ENCODE results near the gene GGCX. TPM values are rescaled to one million over a fixed set of nuclear protein-coding genes. Genes with fewer than 3 reads are reported as not detected.

GGCX gene
- total and polyA plus RNA-seq, 12 donors: 14.0 to 31.1 (median 21.6) TPM

- Histone ChIP-seq H3K4me1 (peaks cover 0 to 66% (median 35%) of the 10 kb centered on the region in 9 donors), H3K4me3 (no peak overlapping the region), H3K36me3 (no peaks in the 10 kb centered on the region), H3K27me3 (no peaks in the 10 kb centered on the region), H3K9me3 (no peaks in the 10 kb centered on the region), H3K27ac (peak overlapping the region in 8 of 10 donors; percentile 12 to 74 (median 52))
- TF ChIP-seq CTCF (IDR thresholded peaks at IDR 0.05): no peak
- ATAC-seq (peak in 1 of 8 donors; percentile 6), DNase-seq (no peak)
- 78% methylated on average over 10 of the region's 10 CpGs for WGBS, 2 donors
- intact Hi-C loops (cut with DNase I): no loop called here
These were observed 55.6 kb downstream of the GGCX start for GRCh38 chr2:85505551-85506238.

GRCh38 chr2:85504778-85505261 is 56.5 kb downstream of the GGCX start:
- ATAC-seq (peak; percentile 35 to 89 (median 64)), DNase-seq (peak in 1 of 2 donors; percentile 40)
- no peak overlapping the region for H3K4me3 ChIP-seq
- peak overlapping the region in 6 of 10 donors; percentile 36 to 74 (median 62) for H3K27ac ChIP-seq
- no peaks in the 10 kb centered on the region for H3K9me3 ChIP-seq
- TF ChIP-seq CTCF (IDR thresholded peaks at IDR 0.05): no peak
- H3K27me3 ChIP-seq: no peaks in the 10 kb centered on the region
- intact Hi-C loops (cut with DNase I): loop anchor here in 4 of 10 donors (5.0 kb wide), 3 partner anchors 32 to 73 kb away; partner anchors contain the start of gene MAT2A (in 2 of the 4)
- 24 to 51% methylated on average over 3 of the region's 3 CpGs for WGBS, 2 donors
- no peaks in the 10 kb centered on the region for H3K36me3 ChIP-seq
- peaks cover 0 to 71% (median 42%) of the 10 kb centered on the region in 9 donors for H3K4me1 ChIP-seq

GRCh38 chr2:85503851-85504777 is 57.2 kb downstream of the GGCX start:
- H3K4me1 ChIP-seq: peaks cover 0 to 78% (median 48%) of the 10 kb centered on the region in 9 donors
- intact Hi-C loops (cut with DNase I): loop anchor here in 4 of 10 donors (5.0 kb wide), 3 partner anchors 33 to 72 kb away; partner anchors contain the start of gene MAT2A (in 2 of the 4)

More at GRCh38 chr2:85503851-85504777, 57.2 kb downstream of the GGCX start:
- ATAC-seq (no peak), DNase-seq (no peak)
- Histone ChIP-seq H3K9me3 (no peaks in the 10 kb centered on the region), H3K27me3 (no peaks in the 10 kb centered on the region), H3K27ac (peak overlapping the region in 7 of 10 donors; percentile 13 to 74 (median 36)), H3K36me3 (no peaks in the 10 kb centered on the region), H3K4me3 (no peak overlapping the region)
- TF ChIP-seq CTCF (IDR thresholded peaks at IDR 0.05): no peak
- WGBS, 2 donors: 86 to 87% methylated on average over 18 of the region's 18 CpGs

All from heart right ventricle (tissue), 16 donors.